ENCODE data around the gene IQGAP3.

IQGAP3 gene

GRCh38 chr1:156537027-156537426 is 35.3 kb downstream of the IQGAP3 start:
- H3K9me3 ChIP-seq (replicated peaks; ENCODE audit: insufficient read depth, low read length): no peaks in the 10 kb centered on the region
- H3K27me3 ChIP-seq (replicated peaks; ENCODE audit: insufficient read depth, low read length): no peaks in the 10 kb centered on the region
- no peaks in the 10 kb centered on the region for H3K9me2 ChIP-seq (replicated peaks; ENCODE audit: insufficient read depth, low read length)
- no peak overlapping the region for H2AFZ ChIP-seq (ENCODE audit: low read length)
- no peaks in the 10 kb centered on the region for H3K36me3 ChIP-seq (replicated peaks; ENCODE audit: insufficient read depth, low read length)
- no peak overlapping the region for H3K4me3 ChIP-seq (ENCODE audit: low read length)
- no peaks in the 10 kb centered on the region for H3F3A ChIP-seq (ENCODE audit: insufficient read depth, low read length)
- H3K9ac ChIP-seq (ENCODE audit: low read length): no peak overlapping the region
- no peak for DNase-seq
- no peaks in the 10 kb centered on the region for H4K20me1 ChIP-seq (ENCODE audit: insufficient read depth, low read length)
- H3K4me1 ChIP-seq (ENCODE audit: low read length): no peaks in the 10 kb centered on the region
- TF ChIP-seq CTCF (IDR thresholded peaks at IDR 0.05; ENCODE audit: low read length) (no peak), EZH2 (optimal IDR thresholded peaks at IDR 0.05; ENCODE audit: low read depth, low read length) (no peak), EZH2phosphoT487 (IDR thresholded peaks at IDR 0.05; ENCODE audit: low read length) (no peak)
- H3K79me2 ChIP-seq (ENCODE audit: low read length): no peaks in the 10 kb centered on the region
- no peak overlapping the region for H3K27ac ChIP-seq (ENCODE audit: low read length)
- H3K4me2 ChIP-seq (ENCODE audit: low read depth, low read length): no peak overlapping the region

- H3K4me2 ChIP-seq (ENCODE audit: low read depth, low read length): no peak overlapping the region
- H3K27ac ChIP-seq (ENCODE audit: low read length): no peak overlapping the region
Measured at GRCh38 chr1:156534424-156535060, 37.8 kb downstream of the IQGAP3 start.

GRCh38 chr1:156533568-156534220 is 38.7 kb downstream of the IQGAP3 start:
- H3K4me2 ChIP-seq (ENCODE audit: low read depth, low read length): no peak overlapping the region
- no peak overlapping the region for H3K27ac ChIP-seq (ENCODE audit: low read length)
- no peaks in the 10 kb centered on the region for H3K9me2 ChIP-seq (replicated peaks; ENCODE audit: insufficient read depth, low read length)
- no peak overlapping the region for H2AFZ ChIP-seq (ENCODE audit: low read length)
- H3K4me3 ChIP-seq (ENCODE audit: low read length): no peak overlapping the region
- no peaks in the 10 kb centered on the region for H3K4me1 ChIP-seq (ENCODE audit: low read length)
- H3K9ac ChIP-seq (ENCODE audit: low read length): no peak overlapping the region
- H3K36me3 ChIP-seq (replicated peaks; ENCODE audit: insufficient read depth, low read length): no peaks in the 10 kb centered on the region
- no peaks in the 10 kb centered on the region for H3K27me3 ChIP-seq (replicated peaks; ENCODE audit: insufficient read depth, low read length)
- H3F3A ChIP-seq (ENCODE audit: insufficient read depth, low read length): no peaks in the 10 kb centered on the region
- no peaks in the 10 kb centered on the region for H3K79me2 ChIP-seq (ENCODE audit: low read length)
- H4K20me1 ChIP-seq (ENCODE audit: insufficient read depth, low read length): no peaks in the 10 kb centered on the region
- TF ChIP-seq CTCF (IDR thresholded peaks at IDR 0.05; ENCODE audit: low read length): no peak
- TF ChIP-seq EZH2 (optimal IDR thresholded peaks at IDR 0.05; ENCODE audit: low read depth, low read length): no peak
- TF ChIP-seq EZH2phosphoT487 (IDR thresholded peaks at IDR 0.05; ENCODE audit: low read length): no peak
- no peak for DNase-seq
- H3K9me3 ChIP-seq (replicated peaks; ENCODE audit: insufficient read depth, low read length): no peaks in the 10 kb centered on the region

More at GRCh38 chr1:156534424-156535060, 37.8 kb downstream of the IQGAP3 start:
- no peak for DNase-seq
- no peaks in the 10 kb centered on the region for H4K20me1 ChIP-seq (ENCODE audit: insufficient read depth, low read length)
- H2AFZ ChIP-seq (ENCODE audit: low read length): no peak overlapping the region
- H3K4me1 ChIP-seq (ENCODE audit: low read length): no peaks in the 10 kb centered on the region
- no peaks in the 10 kb centered on the region for H3K79me2 ChIP-seq (ENCODE audit: low read length)
- no peaks in the 10 kb centered on the region for H3K36me3 ChIP-seq (replicated peaks; ENCODE audit: insufficient read depth, low read length)
- no peaks in the 10 kb centered on the region for H3K27me3 ChIP-seq (replicated peaks; ENCODE audit: insufficient read depth, low read length)
- no peaks in the 10 kb centered on the region for H3F3A ChIP-seq (ENCODE audit: insufficient read depth, low read length)
- TF ChIP-seq EZH2phosphoT487 (IDR thresholded peaks at IDR 0.05; ENCODE audit: low read length) (no peak), CTCF (IDR thresholded peaks at IDR 0.05; ENCODE audit: low read length) (no peak), EZH2 (optimal IDR thresholded peaks at IDR 0.05; ENCODE audit: low read depth, low read length) (no peak)
- H3K9me3 ChIP-seq (replicated peaks; ENCODE audit: insufficient read depth, low read length): no peaks in the 10 kb centered on the region
- H3K4me3 ChIP-seq (ENCODE audit: low read length): no peak overlapping the region
- no peaks in the 10 kb centered on the region for H3K9me2 ChIP-seq (replicated peaks; ENCODE audit: insufficient read depth, low read length)
- no peak overlapping the region for H3K9ac ChIP-seq (ENCODE audit: low read length)
